Prostate gland (tissue), 2 donors: Measurements from ENCODE around the gene ARHGEF18.

Experiments used
- POLR2A ChIP-seq: fragments of 450-650 bp; IDR thresholded peaks from one replicate; pipeline ENCODE4 v1.6.1; 2016; ENCODE audit warnings: antibody characterized with exemption, mild to moderate bottlenecking
- POLR2AphosphoS5 ChIP-seq: sonication (generic); formaldehyde crosslinking; IDR thresholded peaks from one replicate; pipeline ENCODE4 v1.6.1; 2017; ENCODE audit warnings: antibody characterized with exemption
- TF ChIP-seq, protein P1 (sequence below), 4 experiments: fragments of 200-600 bp in 2 of 4; fragments of 450-650 bp in 2 of 4; sonication (generic) in 2 of 4; IDR thresholded peaks; 1 replicate in 3 of 4; 2 replicates in 1 of 4; pipeline ENCODE4 v1.5.1; 2016 to 2019; ENCODE audit warnings: antibody characterized with exemption in 4 of 4, mild to moderate bottlenecking in 2 of 4, moderate library complexity in 2 of 4

DNA sequence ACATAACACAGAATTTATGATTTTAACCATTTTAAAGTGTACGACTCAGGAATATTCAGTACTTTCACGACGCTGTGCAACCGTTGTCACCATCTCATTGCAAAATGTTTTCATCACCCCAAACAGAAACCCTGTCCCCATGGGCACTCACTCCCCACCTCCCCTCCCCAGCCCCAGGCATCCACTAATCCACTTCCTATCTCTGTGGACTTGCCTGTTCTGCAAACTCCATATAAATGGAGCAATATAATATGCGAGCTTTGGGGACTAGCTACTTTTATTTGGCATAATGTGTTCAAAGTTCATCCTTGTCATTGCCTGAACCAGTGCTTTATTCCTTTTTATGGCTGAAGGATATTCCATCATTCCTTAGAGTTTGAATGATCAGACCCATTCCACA lies 47.2 kb upstream of the ARHGEF18 start:
- TF ChIP-seq POLR2A (no peak), POLR2AphosphoS5 (no peak)
- TF ChIP-seq, protein P1, sequence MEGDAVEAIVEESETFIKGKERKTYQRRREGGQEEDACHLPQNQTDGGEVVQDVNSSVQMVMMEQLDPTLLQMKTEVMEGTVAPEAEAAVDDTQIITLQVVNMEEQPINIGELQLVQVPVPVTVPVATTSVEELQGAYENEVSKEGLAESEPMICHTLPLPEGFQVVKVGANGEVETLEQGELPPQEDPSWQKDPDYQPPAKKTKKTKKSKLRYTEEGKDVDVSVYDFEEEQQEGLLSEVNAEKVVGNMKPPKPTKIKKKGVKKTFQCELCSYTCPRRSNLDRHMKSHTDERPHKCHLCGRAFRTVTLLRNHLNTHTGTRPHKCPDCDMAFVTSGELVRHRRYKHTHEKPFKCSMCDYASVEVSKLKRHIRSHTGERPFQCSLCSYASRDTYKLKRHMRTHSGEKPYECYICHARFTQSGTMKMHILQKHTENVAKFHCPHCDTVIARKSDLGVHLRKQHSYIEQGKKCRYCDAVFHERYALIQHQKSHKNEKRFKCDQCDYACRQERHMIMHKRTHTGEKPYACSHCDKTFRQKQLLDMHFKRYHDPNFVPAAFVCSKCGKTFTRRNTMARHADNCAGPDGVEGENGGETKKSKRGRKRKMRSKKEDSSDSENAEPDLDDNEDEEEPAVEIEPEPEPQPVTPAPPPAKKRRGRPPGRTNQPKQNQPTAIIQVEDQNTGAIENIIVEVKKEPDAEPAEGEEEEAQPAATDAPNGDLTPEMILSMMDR (IDR thresholded peaks at IDR 0.05) = no peak
